ENCODE results near the gene KLHL4. TPM values are rescaled to one million over a fixed set of nuclear protein-coding genes. Genes with fewer than 3 reads are reported as not detected.
A peak's percentile ranks its signal among the peaks of the same experiment; 100 is the strongest.

The KLHL4 gene
- total RNA-seq, 1 donor from 2014 or later = 0.38 TPM

DNA sequence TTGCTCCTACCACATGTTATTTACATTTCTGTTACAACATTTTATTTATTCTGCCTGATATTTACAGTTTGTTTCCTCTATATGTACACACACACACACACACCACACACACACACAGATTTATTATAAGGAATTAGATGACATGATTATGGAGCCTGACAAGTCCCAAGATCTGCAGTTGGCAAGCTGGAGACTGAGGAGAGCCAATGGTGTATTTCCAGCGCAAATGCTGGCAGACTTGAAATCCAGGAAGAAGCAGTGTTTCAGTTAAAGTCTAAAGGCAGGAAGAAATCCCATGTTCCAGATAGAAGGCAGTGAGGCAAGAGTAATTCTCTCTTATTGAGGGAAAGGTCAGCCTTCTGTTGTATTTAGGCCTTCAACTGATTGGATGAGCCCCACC lies 1.8 kb upstream of the KLHL4 start:
- TF ChIP-seq, protein P1, sequence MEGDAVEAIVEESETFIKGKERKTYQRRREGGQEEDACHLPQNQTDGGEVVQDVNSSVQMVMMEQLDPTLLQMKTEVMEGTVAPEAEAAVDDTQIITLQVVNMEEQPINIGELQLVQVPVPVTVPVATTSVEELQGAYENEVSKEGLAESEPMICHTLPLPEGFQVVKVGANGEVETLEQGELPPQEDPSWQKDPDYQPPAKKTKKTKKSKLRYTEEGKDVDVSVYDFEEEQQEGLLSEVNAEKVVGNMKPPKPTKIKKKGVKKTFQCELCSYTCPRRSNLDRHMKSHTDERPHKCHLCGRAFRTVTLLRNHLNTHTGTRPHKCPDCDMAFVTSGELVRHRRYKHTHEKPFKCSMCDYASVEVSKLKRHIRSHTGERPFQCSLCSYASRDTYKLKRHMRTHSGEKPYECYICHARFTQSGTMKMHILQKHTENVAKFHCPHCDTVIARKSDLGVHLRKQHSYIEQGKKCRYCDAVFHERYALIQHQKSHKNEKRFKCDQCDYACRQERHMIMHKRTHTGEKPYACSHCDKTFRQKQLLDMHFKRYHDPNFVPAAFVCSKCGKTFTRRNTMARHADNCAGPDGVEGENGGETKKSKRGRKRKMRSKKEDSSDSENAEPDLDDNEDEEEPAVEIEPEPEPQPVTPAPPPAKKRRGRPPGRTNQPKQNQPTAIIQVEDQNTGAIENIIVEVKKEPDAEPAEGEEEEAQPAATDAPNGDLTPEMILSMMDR (IDR thresholded peaks at IDR 0.05) = no peak
- no peak overlapping the region for H3K27ac Mint-ChIP-seq (ENCODE audit: unreplicated experiment)
- H3K36me3 Mint-ChIP-seq (ENCODE audit: unreplicated experiment) = no peaks in the 10 kb centered on the region

GRCh38 chrX:87516717-87517121 lies 883 bp upstream of the KLHL4 start:
- DNase-seq (ENCODE audit: extremely low spot score, unreplicated experiment) = no peak
- no peak overlapping the region for H3K4me3 Mint-ChIP-seq (ENCODE audit: unreplicated experiment)
- TF ChIP-seq, protein P1 (IDR thresholded peaks at IDR 0.05) = no peak
- no peaks in the 10 kb centered on the region for H3K36me3 Mint-ChIP-seq (ENCODE audit: unreplicated experiment)
- peaks cover 4% of the 10 kb centered on the region for H3K27me3 Mint-ChIP-seq (ENCODE audit: unreplicated experiment)
- no peaks in the 10 kb centered on the region for H3K9me3 Mint-ChIP-seq (ENCODE audit: unreplicated experiment)
- no peak overlapping the region for H3K27ac Mint-ChIP-seq (ENCODE audit: unreplicated experiment)
- peaks cover 19% of the 10 kb centered on the region for H3K4me1 Mint-ChIP-seq (ENCODE audit: unreplicated experiment)

More for the DNA sequence above, 1.8 kb upstream of the KLHL4 start:
- Mint-ChIP-seq H3K4me1 (ENCODE audit: unreplicated experiment) (peaks cover 19% of the 10 kb centered on the region), H3K9me3 (ENCODE audit: unreplicated experiment) (no peaks in the 10 kb centered on the region), H3K4me3 (ENCODE audit: unreplicated experiment) (no peak overlapping the region), H3K27me3 (ENCODE audit: unreplicated experiment) (peaks cover 4% of the 10 kb centered on the region)
- no peak for DNase-seq (ENCODE audit: extremely low spot score, unreplicated experiment)

DNA sequence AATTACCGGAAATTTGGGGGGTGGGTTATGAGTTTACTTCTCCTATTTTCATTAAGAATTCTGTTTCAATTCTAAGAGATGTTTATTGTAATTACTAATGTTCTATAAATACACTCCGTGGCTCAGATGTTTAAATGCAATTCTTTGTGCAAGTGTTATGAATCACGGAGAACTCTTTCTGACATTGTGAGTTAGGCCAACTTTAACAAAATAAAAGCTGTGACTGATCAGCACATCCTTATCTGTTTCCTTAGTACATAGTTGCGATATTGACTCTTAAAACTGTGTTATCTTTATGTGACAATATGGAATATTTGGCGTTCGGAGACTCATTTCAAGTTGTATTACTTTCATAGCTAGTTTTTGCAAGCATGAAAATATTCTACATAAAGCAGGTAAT lies 902 bp downstream of the KLHL4 start:
- DNase-seq (ENCODE audit: extremely low spot score, unreplicated experiment) = no peak
- H3K36me3 Mint-ChIP-seq (ENCODE audit: unreplicated experiment) = no peaks in the 10 kb centered on the region
- H3K27ac Mint-ChIP-seq (ENCODE audit: unreplicated experiment) = no peak overlapping the region
- H3K4me3 Mint-ChIP-seq (ENCODE audit: unreplicated experiment) = peak overlapping the region; percentile 66
- peaks cover 19% of the 10 kb centered on the region for H3K4me1 Mint-ChIP-seq (ENCODE audit: unreplicated experiment)
- TF ChIP-seq, protein P1 (IDR thresholded peaks at IDR 0.05) = no peak
- H3K27me3 Mint-ChIP-seq (ENCODE audit: unreplicated experiment) = no peaks in the 10 kb centered on the region
- no peaks in the 10 kb centered on the region for H3K9me3 Mint-ChIP-seq (ENCODE audit: unreplicated experiment)

DNA sequence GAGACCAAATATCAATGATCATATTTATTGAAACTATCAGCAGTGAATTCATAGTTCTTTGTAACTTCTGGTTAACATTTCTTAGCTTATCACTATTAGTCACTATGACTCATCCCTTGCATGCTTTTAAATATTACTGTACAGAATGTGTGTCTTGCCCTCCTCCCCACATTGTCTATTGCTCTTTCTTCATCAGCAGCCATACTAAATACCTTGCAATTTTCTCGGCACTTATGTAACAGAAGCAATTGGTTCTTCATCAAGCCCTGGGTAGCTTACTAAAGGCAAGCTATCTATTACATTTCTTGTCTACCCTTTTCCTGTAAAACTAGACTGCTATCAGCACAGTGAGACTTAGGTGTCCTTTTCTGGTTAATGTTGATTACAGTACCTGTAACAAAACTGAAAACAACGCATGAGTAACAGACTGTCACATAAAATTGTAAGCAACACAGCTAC lies 8.2 kb downstream of the KLHL4 start:
- Mint-ChIP-seq H3K9me3 (ENCODE audit: unreplicated experiment) (peaks cover 7% of the 10 kb centered on the region), H3K4me3 (ENCODE audit: unreplicated experiment) (no peak overlapping the region), H3K36me3 (ENCODE audit: unreplicated experiment) (no peaks in the 10 kb centered on the region), H3K27me3 (ENCODE audit: unreplicated experiment) (no peaks in the 10 kb centered on the region), H3K4me1 (ENCODE audit: unreplicated experiment) (no peaks in the 10 kb centered on the region), H3K27ac (ENCODE audit: unreplicated experiment) (no peak overlapping the region)
- DNase-seq (ENCODE audit: extremely low spot score, unreplicated experiment) = no peak
- TF ChIP-seq, protein P1 (IDR thresholded peaks at IDR 0.05) = no peak

DNA sequence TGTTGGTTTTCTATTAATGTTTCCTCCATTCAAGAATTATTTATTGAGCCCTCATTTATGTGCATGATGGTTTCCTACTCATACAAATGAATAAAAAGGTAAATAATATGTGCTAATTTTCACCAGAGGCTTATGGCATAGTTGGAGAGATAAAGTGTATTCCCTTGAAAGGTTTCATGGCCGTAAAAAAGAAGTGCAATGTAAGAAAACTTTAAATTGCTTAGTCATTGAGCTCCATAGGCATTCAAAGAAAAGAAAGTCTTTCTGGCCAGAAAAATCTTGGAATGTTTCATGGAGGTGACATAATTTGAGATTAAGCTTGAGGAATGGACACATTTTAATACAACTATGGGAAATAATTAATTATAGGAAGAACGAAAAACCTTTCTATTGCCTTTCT lies 8.7 kb downstream of the KLHL4 start:
- Mint-ChIP-seq H3K27ac (ENCODE audit: unreplicated experiment) (no peak overlapping the region), H3K4me1 (ENCODE audit: unreplicated experiment) (no peaks in the 10 kb centered on the region), H3K27me3 (ENCODE audit: unreplicated experiment) (no peaks in the 10 kb centered on the region), H3K9me3 (ENCODE audit: unreplicated experiment) (peaks cover 7% of the 10 kb centered on the region), H3K4me3 (ENCODE audit: unreplicated experiment) (no peak overlapping the region), H3K36me3 (ENCODE audit: unreplicated experiment) (no peaks in the 10 kb centered on the region)
- TF ChIP-seq, protein P1 (IDR thresholded peaks at IDR 0.05) = no peak
- DNase-seq (ENCODE audit: extremely low spot score, unreplicated experiment) = no peak

Data from osteocyte (in vitro differentiated cells).